22Rv1 (cell line): Measurements from ENCODE around the gene CLEC2L.

Experiments used
- CTCF ChIP-seq: fragments of 450-650 bp; IDR thresholded peaks from 2 replicates; pipeline ENCODE4 v1.5.1; 2017; ENCODE audit warnings: mild to moderate bottlenecking
- ZFX ChIP-seq: fragments of 450-650 bp; IDR thresholded peaks from 2 replicates; pipeline ENCODE4 v1.6.1; 2017; ENCODE audit warnings: antibody characterized with exemption, borderline replicate concordance

- TF ChIP-seq CTCF (no peak), ZFX (no peak)
Measured at GRCh38 chr7:139580435-139580834, 57.0 kb downstream of the CLEC2L start.
